Left ventricle myocardium superior (tissue), 1 donor: ENCODE measurements around the gene SRPK1. TPM values are rescaled to one million over a fixed set of nuclear protein-coding genes. Genes with fewer than 3 reads are reported as not detected.

Experiments used
- ATAC-seq: fragments of 200-7000 bp; cut with Tn5 transposase; one replicate; pipeline ENCODE4 v1.9.1; 2020; ENCODE audit warnings: mild to moderate bottlenecking, moderate library complexity
- DNase-seq: peaks from one replicate; pipeline ENCODE4 v3.0.0-alpha.2; 2020
- intact Hi-C: fragments of 100-400 bp; cut with micrococcal nuclease; formaldehyde crosslinking; loops from one replicate; pipeline ENCODE4 v1.11.0; 2022
- total RNA-seq: library from RNA; stranded (reverse); fragmentation: NEBNext Ultra II Directional; extraction: Animal tissue kit (Norgen Biotek cat#: 25700); gene quantifications from one replicate; pipeline ENCODE4 v1.2.1, GENCODE V29; 2021
- donor health status: DM: no; HTN: yes; CAD: no; lungs with severe emphysema.

Gene SRPK1
- total RNA-seq, 1 donor from 2014 or later: 19.6 TPM

GRCh38 chr6:35842381-35842780 is 78.5 kb downstream of the SRPK1 start:
- DNase-seq (no peak), ATAC-seq (no peak)
- intact Hi-C loops: no loop called here

GRCh38 chr6:35839019-35839418 is 81.9 kb downstream of the SRPK1 start:
- DNase-seq: no peak
- ATAC-seq: no peak
- intact Hi-C loops: no loop called here

- intact Hi-C loops: no loop called here
- ATAC-seq (no peak), DNase-seq (no peak)
Measured at GRCh38 chr6:35833536-35833935, 87.4 kb downstream of the SRPK1 start.

GRCh38 chr6:35831257-35832007 is 89.5 kb downstream of the SRPK1 start:
- DNase-seq (no peak), ATAC-seq (no peak)
- intact Hi-C loops: no loop called here

GRCh38 chr6:35829306-35829705 is 91.6 kb downstream of the SRPK1 start:
- no peak for DNase-seq
- intact Hi-C loops: no loop called here
- ATAC-seq: no peak

- no peak for ATAC-seq
Measured at GRCh38 chr6:35824552-35825192, 96.2 kb downstream of the SRPK1 start.

GRCh38 chr6:35823601-35824000 is 97.3 kb downstream of the SRPK1 start:
- intact Hi-C loops: no loop called here
- ATAC-seq: no peak
- DNase-seq: no peak

More at GRCh38 chr6:35824552-35825192, 96.2 kb downstream of the SRPK1 start:
- intact Hi-C loops: no loop called here
- DNase-seq: no peak

- DNase-seq (no peak), ATAC-seq (no peak)
- intact Hi-C loops: no loop called here
Measured at GRCh38 chr6:35817515-35817914, 103.4 kb downstream of the SRPK1 start.

- intact Hi-C loops: no loop called here
- no peak for DNase-seq
- no peak for ATAC-seq
Measured at GRCh38 chr6:35811699-35811995, 109.3 kb downstream of the SRPK1 start.

- ATAC-seq (no peak), DNase-seq (no peak)
- intact Hi-C loops: no loop called here
Measured at GRCh38 chr6:35810971-35811698, 109.8 kb downstream of the SRPK1 start.

- no peak for ATAC-seq
- DNase-seq: no peak
- intact Hi-C loops: no loop called here
Measured at GRCh38 chr6:35809809-35810208, 111.1 kb downstream of the SRPK1 start.

- no peak for ATAC-seq
- DNase-seq: no peak
- intact Hi-C loops: no loop called here
Measured at GRCh38 chr6:35808688-35809087, 112.2 kb downstream of the SRPK1 start.

- ATAC-seq (peak; percentile 92), DNase-seq (peak; percentile 60)
- intact Hi-C loops: no loop called here
Measured at GRCh38 chr6:35804996-35805736, 115.7 kb downstream of the SRPK1 start, which contains the start of gene LHFPL5. Gene LHFPL5, plus strand, starts transcription at chr6:35805352. Its CDS starts 319 bp downstream, at chr6:35805671.

GRCh38 chr6:35801148-35801547 is 119.8 kb downstream of the SRPK1 start:
- no peak for ATAC-seq
- DNase-seq: no peak
- intact Hi-C loops: no loop called here

GRCh38 chr6:35798706-35799105 is 122.2 kb downstream of the SRPK1 start:
- DNase-seq: no peak
- intact Hi-C loops: no loop called here
- ATAC-seq: no peak

GRCh38 chr6:35797837-35798526 is 122.9 kb downstream of the SRPK1 start:
- no peak for DNase-seq
- ATAC-seq: peak; percentile 31
- intact Hi-C loops: no loop called here

GRCh38 chr6:35796236-35796635 is 124.7 kb downstream of the SRPK1 start:
- DNase-seq (no peak), ATAC-seq (no peak)
- intact Hi-C loops: no loop called here

- no peak for DNase-seq
- ATAC-seq: no peak
- intact Hi-C loops: no loop called here
Measured at GRCh38 chr6:35795453-35796071, 125.3 kb downstream of the SRPK1 start.
